CD4-positive, alpha-beta T cell (primary cell): ENCODE results near the gene PDILT. TPM values are rescaled to one million over a fixed set of nuclear protein-coding genes. Genes with fewer than 3 reads are reported as not detected.

ENCODE experiments used
- ATAC-seq: fragments of 200-7000 bp; cut with Tn5 transposase; one replicate; pipeline ENCODE4 v1.10.0; 2022; ENCODE audit warnings: mild to moderate bottlenecking; ENCODE audit not compliant: poor library complexity
- CTCF ChIA-PET: fragments of 350-600 bp; sonication (Branson Sonifier 250); formaldehyde crosslinking; loops from one replicate; lab custom pipeline; 2021; ENCODE audit warnings: antibody characterized with exemption, inconsistent platforms; lab: Charles Lee
- POLR2A ChIA-PET: fragments of 350-600 bp; sonication (Branson Sonifier 250); formaldehyde crosslinking; loops from one replicate; lab custom pipeline; 2021; ENCODE audit warnings: antibody characterized with exemption, inconsistent platforms; lab: Charles Lee
- DNase-seq, 14 experiments: peaks; one replicate each; pipeline ENCODE4 v3.0.0-alpha.2; 2013 to 2020; ENCODE audit warnings: mixed read lengths in 2 of 14
- H3K27ac ChIP-seq, 2 donors: one replicate each; pipeline versions ENCODE4 v1.5.1 to v1.7.0; 2013; ENCODE audit warnings: low read length in 2 of 2, low read depth in 1 of 2, mild to moderate bottlenecking in 1 of 2
- H3K27me3 ChIP-seq, 2 experiments: 1 replicate in 1 of 2; 2 replicates in 1 of 2; pipeline versions ENCODE4 v1.6.1 to v1.7.0; 2013; ENCODE audit warnings: low read length in 2 of 2, control low read depth in 1 of 2, mild to moderate bottlenecking in 1 of 2, moderate library complexity in 1 of 2; ENCODE audit not compliant: insufficient read depth in 2 of 2, control insufficient read depth in 1 of 2
- H3K36me3 ChIP-seq: one replicate; pipeline ENCODE4 v1.6.1; 2013; ENCODE audit warnings: low read length, control low read depth; ENCODE audit not compliant: insufficient read depth
- H3K4me1 ChIP-seq: one replicate; pipeline ENCODE4 v1.6.1; 2013; ENCODE audit warnings: low read length, control low read depth; ENCODE audit not compliant: insufficient read depth
- H3K4me3 ChIP-seq: one replicate; pipeline ENCODE4 v1.5.1; 2013; ENCODE audit warnings: mild to moderate bottlenecking, low read length, moderate library complexity
- H3K9me3 ChIP-seq, 2 experiments: 1 replicate in 1 of 2; 2 replicates in 1 of 2; pipeline versions ENCODE4 v1.6.1 to v1.7.0; 2013; ENCODE audit warnings: low read length in 2 of 2, mild to moderate bottlenecking in 2 of 2, control low read depth in 1 of 2, moderate library complexity in 1 of 2; ENCODE audit not compliant: control insufficient read depth in 1 of 2, insufficient read depth in 1 of 2
- H3K27ac Mint-ChIP-seq: one replicate; pipeline ENCODE4 v1.8.0; 2020; ENCODE audit warnings: mixed read lengths
- H3K27me3 Mint-ChIP-seq: one replicate; pipeline ENCODE4 v1.8.0; 2021; ENCODE audit warnings: mixed read lengths
- H3K36me3 Mint-ChIP-seq: one replicate; pipeline ENCODE4 v1.8.0; 2021; ENCODE audit warnings: low read depth, mixed read lengths
- H3K4me1 Mint-ChIP-seq: one replicate; pipeline ENCODE4 v1.8.0; 2021; ENCODE audit warnings: low read depth, mixed read lengths
- H3K4me3 Mint-ChIP-seq: one replicate; pipeline ENCODE4 v1.8.0; 2020; ENCODE audit warnings: mild to moderate bottlenecking, mixed read lengths
- H3K9me3 Mint-ChIP-seq: one replicate; pipeline ENCODE4 v1.8.0; 2020; ENCODE audit warnings: mixed read lengths
- intact Hi-C, 2 experiments: fragments of 100-400 bp; cut with DNase I in 1 of 2; cut with micrococcal nuclease in 1 of 2; formaldehyde crosslinking; loops; one replicate each; pipeline versions ENCODE4 v1.15.1 to v1.9.0; 2023 to 2025; cut with DNase I, micrococcal nuclease
- total RNA-seq, 174 experiments: library from RNA in 2 of 174; stranded (reverse) in 2 of 174; gene quantifications; one replicate each; pipeline ENCODE4 v1.2.3 and lab custom pipeline; 2021 to 2026
- TF ChIP-seq, protein P1 (sequence below): fragments of 200-600 bp; IDR thresholded peaks from one replicate; pipeline ENCODE4 v1.8.0; 2022; ENCODE audit warnings: antibody characterized with exemption, mild to moderate bottlenecking

Gene PDILT
- total RNA-seq, 2 experiments from 2014 or later, result not detected

DNA sequence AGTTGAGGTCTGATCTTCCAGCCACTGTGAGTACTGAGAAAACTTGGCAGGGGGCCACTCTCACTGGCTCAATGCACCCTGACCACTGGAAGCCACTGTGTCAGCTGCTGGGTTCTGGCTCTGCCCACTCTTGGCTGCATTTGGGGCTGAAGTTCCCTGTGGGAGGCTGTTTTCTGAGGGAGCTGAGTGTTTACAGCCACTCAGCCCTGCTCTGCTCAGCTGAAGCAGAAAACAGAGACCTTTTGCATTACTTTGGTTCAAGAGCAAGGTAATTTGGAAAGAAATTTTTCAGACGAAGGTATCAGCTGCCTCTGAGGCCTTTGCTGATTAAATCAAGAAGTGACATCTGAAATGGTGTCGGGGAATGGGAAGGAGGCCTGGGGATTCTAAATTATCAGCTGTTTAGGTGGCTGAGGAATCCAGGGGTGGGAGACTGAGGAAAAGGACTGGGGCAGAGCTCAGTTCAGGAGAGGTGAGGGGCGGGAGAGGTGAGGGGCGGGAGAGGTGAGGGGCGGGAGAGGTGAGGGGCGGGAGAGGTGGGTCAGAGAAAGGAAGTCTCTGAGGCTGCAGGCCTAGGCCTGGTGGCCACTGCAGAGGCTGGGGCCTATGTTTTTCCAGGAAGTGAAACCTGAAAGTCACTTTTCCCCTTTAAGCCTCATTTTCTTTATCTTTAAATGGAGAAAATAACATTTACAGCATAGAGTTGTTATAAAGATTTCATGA lies 5.0 kb upstream of the PDILT start, which contains the start of gene ACSM5:
Gene ACSM5, plus strand, starts transcription at position 137 of the 723 bp plus-strand sequence. CDS start 1,951 bp downstream, outside the sequence.
- intact Hi-C loops, result no loop called here
- Mint-ChIP-seq H3K4me1 (no peaks in the 10 kb centered on the region), H3K4me3 (no peak within 1 kb of the TSS), H3K36me3 (no peaks in the 10 kb centered on the region), H3K27ac (no peak within 1 kb of the TSS), H3K9me3 (no peaks in the 10 kb centered on the region), H3K27me3 (peaks cover 13% of the 10 kb centered on the region)
- Histone ChIP-seq H3K27ac (no peak within 1 kb of the TSS), H3K4me1 (no peaks in the 10 kb centered on the region), H3K36me3 (no peaks in the 10 kb centered on the region), H3K9me3 (no peaks in the 10 kb centered on the region), H3K27me3 (no peaks in the 10 kb centered on the region), H3K4me3 (no peak within 1 kb of the TSS)
- ChIA-PET CTCF (no interaction called here), POLR2A (no interaction called here)
- no peak for ATAC-seq
- DNase-seq, result peak in 1 of 14 experiments; percentile 15
- TF ChIP-seq, protein P1, sequence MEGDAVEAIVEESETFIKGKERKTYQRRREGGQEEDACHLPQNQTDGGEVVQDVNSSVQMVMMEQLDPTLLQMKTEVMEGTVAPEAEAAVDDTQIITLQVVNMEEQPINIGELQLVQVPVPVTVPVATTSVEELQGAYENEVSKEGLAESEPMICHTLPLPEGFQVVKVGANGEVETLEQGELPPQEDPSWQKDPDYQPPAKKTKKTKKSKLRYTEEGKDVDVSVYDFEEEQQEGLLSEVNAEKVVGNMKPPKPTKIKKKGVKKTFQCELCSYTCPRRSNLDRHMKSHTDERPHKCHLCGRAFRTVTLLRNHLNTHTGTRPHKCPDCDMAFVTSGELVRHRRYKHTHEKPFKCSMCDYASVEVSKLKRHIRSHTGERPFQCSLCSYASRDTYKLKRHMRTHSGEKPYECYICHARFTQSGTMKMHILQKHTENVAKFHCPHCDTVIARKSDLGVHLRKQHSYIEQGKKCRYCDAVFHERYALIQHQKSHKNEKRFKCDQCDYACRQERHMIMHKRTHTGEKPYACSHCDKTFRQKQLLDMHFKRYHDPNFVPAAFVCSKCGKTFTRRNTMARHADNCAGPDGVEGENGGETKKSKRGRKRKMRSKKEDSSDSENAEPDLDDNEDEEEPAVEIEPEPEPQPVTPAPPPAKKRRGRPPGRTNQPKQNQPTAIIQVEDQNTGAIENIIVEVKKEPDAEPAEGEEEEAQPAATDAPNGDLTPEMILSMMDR, result no peak

DNA sequence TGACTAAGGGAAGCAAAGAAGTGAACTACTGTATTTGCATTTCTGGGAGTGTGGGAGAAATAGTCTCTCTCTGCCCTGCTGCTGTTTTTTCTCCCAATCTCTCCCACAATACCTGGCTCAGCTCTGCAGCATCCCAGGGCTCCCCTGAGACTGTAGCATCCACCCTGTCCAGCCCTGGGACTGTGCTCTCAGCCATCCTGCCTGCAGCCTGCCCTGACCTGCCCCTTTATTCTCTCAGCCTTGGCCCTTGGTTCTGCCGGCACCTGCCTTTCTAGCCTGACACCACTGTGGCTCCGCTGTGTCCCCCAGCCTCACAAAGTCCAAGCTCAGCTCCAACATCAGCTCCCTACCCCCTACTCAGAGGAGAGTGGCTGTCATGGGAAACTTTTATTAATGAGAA lies 1.9 kb downstream of the PDILT start:
- no peaks in the 10 kb centered on the region for H3K9me3 Mint-ChIP-seq
- no peaks in the 10 kb centered on the region for H3K4me1 ChIP-seq
- H3K27ac ChIP-seq, result no peak overlapping the region
- no peaks in the 10 kb centered on the region for H3K4me1 Mint-ChIP-seq
- ChIA-PET CTCF (no interaction called here), POLR2A (no interaction called here)
- no peaks in the 10 kb centered on the region for H3K9me3 ChIP-seq
- no peak overlapping the region for H3K4me3 Mint-ChIP-seq
- ATAC-seq (no peak), DNase-seq (no peak)
- H3K4me3 ChIP-seq, result no peak overlapping the region
- no peaks in the 10 kb centered on the region for H3K36me3 Mint-ChIP-seq
- H3K27ac Mint-ChIP-seq, result no peak overlapping the region
- TF ChIP-seq, protein P1, result no peak
- peaks cover 10% of the 10 kb centered on the region for H3K27me3 Mint-ChIP-seq
- intact Hi-C loops, result no loop called here
- H3K36me3 ChIP-seq, result no peaks in the 10 kb centered on the region
- no peaks in the 10 kb centered on the region for H3K27me3 ChIP-seq

DNA sequence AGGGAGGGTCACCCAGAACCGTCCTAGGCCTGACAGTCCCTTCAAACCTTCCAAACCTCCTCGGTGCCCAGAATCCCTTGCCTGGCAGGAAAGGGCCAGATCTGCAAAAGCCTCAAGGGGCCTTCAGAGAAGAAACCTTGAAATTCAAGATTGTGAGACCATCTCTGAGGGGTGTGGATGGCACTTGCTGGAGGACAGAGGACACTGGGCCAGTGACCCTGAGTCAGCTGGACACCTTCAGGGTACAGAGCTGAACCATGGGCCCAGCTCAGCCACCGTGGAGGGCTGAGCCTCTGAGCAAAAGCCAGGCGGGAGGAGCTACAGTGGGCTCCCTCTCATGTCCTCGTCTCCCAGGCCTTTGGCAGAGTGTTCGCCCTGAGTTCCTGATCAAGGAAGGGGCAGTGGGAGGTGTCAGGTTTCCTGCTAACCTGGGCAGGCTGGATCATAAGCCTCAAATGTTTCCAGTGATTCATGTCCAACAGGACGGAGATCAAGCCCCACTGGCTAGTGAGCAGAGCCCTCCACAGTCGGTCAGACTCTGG lies 3.0 kb downstream of the PDILT start:
- no peaks in the 10 kb centered on the region for H3K9me3 ChIP-seq
- H3K4me1 Mint-ChIP-seq, result no peaks in the 10 kb centered on the region
- H3K4me3 ChIP-seq, result no peak overlapping the region
- POLR2A ChIA-PET, result no interaction called here
- no peaks in the 10 kb centered on the region for H3K36me3 ChIP-seq
- no peak overlapping the region for H3K4me3 Mint-ChIP-seq
- H3K27ac ChIP-seq, result no peak overlapping the region
- no peak overlapping the region for H3K27ac Mint-ChIP-seq
- H3K4me1 ChIP-seq, result no peaks in the 10 kb centered on the region
- H3K36me3 Mint-ChIP-seq, result no peaks in the 10 kb centered on the region
- H3K27me3 ChIP-seq, result no peaks in the 10 kb centered on the region
- DNase-seq (no peak), ATAC-seq (no peak)
- TF ChIP-seq, protein P1, result no peak
- intact Hi-C loops, result no loop called here
- H3K27me3 Mint-ChIP-seq, result peaks cover 4% of the 10 kb centered on the region
- CTCF ChIA-PET, result no interaction called here
- no peaks in the 10 kb centered on the region for H3K9me3 Mint-ChIP-seq
